NCI-H524 treated with DMSO at 0.1 percent for 48 hours (cell line): ENCODE measurements around the gene CHERP.
"Not testable (repeated sequence)": the region's sequence is repeated elsewhere in the genome, so short reads cannot be mapped to it uniquely, and the experiment has no call there.

ENCODE experiments used
- DNase-seq: peaks from one replicate; lab custom pipeline; 2025; lab: John Stamatoyannopoulos, UW

CHERP gene

GRCh38 chr19:16543734-16544133 lies 1.5 kb upstream of the CHERP start:
- DNase-seq = not testable (repeated sequence)

- DNase-seq = no peak
Observed at GRCh38 chr19:16542910-16543472, 754 bp upstream of the CHERP start.

- DNase-seq = no peak
Observed at GRCh38 chr19:16541526-16542044, 652 bp downstream of the CHERP start.

- DNase-seq = no peak
Observed at GRCh38 chr19:16540948-16541347, 1.3 kb downstream of the CHERP start.

GRCh38 chr19:16537111-16537510 lies 5.1 kb downstream of the CHERP start:
- no peak for DNase-seq

GRCh38 chr19:16536130-16536529 lies 6.1 kb downstream of the CHERP start:
- DNase-seq = no peak

GRCh38 chr19:16535381-16535780 lies 6.9 kb downstream of the CHERP start:
- DNase-seq = no peak

- no peak for DNase-seq
Observed at GRCh38 chr19:16532440-16533234, 9.6 kb downstream of the CHERP start.

GRCh38 chr19:16531380-16531669 lies 10.9 kb downstream of the CHERP start:
- no peak for DNase-seq

GRCh38 chr19:16530540-16531379 lies 11.5 kb downstream of the CHERP start:
- DNase-seq = no peak

- no peak for DNase-seq
Observed at GRCh38 chr19:16529466-16530144, 12.6 kb downstream of the CHERP start.

GRCh38 chr19:16527971-16528521 lies 14.2 kb downstream of the CHERP start:
- no peak for DNase-seq

- DNase-seq = no peak
Observed at GRCh38 chr19:16527334-16527935, 14.8 kb downstream of the CHERP start.

GRCh38 chr19:16525751-16526481 lies 16.3 kb downstream of the CHERP start:
- DNase-seq = no peak

GRCh38 chr19:16524991-16525734 lies 17.1 kb downstream of the CHERP start:
- DNase-seq = no peak

- no peak for DNase-seq
Observed at GRCh38 chr19:16522559-16523377, 19.5 kb downstream of the CHERP start.

GRCh38 chr19:16521715-16522289 lies 20.4 kb downstream of the CHERP start:
- DNase-seq = no peak

- no peak for DNase-seq
Observed at GRCh38 chr19:16520986-16521624, 21.1 kb downstream of the CHERP start.
